Mucosa of gallbladder (tissue), 1 donor: Measurements from ENCODE around the gene PAQR9. TPM values are rescaled to one million over a fixed set of nuclear protein-coding genes. Genes with fewer than 3 reads are reported as not detected.

Experiments
- DNase-seq: peaks from one replicate; pipeline ENCODE4 v3.0.0-alpha.2; 2020; ENCODE audit warnings: low spot score
- total RNA-seq: library from RNA; stranded (reverse); gene quantifications from one replicate; pipeline ENCODE4 v1.2.1, GENCODE V29; 2021
- donor health status: DM: no; HTN: no; CAD: no.

The PAQR9 gene
- total RNA-seq, 1 donor from 2014 or later: 0.32 TPM

DNA sequence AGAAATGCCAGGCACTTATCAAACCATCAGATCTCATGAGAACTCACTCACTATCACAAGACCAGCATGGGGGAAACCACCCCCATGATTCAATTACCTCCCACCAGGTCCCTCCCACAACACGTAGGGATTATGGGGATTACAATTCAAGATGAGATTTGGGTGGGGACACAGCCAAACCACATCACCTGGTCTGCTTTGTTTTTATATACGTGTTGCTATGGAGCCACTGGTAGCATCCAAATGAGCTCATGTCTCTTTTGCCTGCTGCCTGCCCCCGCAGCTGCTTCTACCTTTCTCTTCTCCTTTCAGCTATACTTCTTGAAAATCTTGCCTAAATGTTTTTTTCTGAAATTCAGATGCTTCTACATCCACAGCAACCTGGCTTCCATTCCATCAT, 47.8 kb downstream of the PAQR9 start:
- DNase-seq: no peak

DNA sequence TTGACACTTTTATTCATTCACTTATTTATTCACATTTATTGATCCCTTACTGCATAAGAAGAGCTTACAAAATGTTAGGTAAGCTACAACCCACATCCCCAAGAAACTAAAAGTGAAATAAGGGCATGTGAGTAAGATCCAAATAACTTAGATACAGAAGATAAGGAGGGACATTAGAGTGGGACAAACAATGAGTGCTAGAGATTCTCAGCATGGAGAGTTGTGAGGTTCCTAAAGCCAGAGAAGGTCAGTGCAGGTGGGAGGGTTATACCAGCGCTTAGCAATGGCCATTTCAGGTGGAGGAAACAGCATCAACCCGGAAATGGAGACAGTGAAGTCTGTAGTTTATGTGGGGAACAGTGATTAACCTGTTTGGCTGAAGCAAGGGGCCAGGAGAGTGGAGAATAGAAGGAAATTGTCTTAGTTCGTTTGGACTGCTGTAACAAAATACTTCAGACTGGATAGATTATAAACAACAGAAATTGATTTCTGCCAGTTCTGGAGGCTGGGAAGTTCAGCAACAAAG, 49.1 kb downstream of the PAQR9 start:
- no peak for DNase-seq

DNA sequence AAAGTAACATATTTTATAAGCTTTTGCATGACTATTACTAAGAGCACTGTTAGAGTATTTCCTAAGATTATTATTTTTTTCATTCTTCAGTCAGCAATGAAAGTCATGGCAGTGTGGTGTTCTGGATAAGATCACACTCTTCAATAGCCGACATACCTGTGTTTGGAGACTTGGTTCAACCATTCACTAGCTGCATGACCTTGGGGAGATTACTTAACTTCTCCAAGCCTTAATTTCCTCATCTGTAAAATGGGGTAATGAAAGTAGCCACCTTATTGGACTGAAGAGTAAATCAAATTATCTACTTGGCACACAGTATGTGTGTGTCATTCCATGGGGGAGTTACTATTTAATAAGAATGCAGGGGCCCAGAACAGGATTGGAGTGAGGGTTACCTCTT, 50.0 kb downstream of the PAQR9 start:
- DNase-seq: no peak

DNA sequence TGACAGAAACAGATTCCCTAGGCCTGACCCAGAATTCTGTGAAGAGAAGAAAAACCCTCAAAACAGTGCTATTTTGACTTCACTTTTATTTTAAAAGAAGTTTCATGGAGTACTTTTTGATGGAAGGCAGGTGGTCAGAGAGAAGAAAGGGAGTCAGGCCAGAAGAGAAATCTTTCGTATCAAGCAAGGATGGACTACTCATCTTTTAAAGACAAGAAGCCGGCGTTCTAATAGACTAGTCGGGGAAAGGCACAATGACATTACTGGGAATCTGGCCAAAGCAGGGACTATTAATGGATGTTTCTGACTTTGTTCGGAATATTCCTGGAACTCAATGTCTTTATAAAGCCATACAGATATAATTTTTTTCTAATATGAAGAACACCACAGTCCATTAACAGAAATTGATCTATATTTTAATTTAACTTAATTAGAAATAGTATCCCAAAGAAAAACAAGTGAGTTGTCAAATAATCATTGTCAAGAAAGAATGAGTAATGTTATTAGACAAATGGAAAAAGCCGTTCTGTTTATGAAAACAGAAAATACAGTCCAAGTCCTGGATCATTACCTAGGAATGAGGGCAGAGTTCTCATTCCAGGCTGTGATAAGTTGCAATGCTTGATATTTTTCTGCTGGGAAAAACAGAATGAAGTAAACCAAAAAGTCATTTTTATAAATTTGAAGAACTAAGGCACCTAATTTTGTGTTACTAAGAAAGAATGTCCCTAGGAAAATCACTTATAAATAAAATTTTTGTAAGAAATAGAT, 50.9 kb downstream of the PAQR9 start:
- DNase-seq: no peak

Other genes with a start within 250 kb of the PAQR9 start
- 9.9 TPM for gene TRPC1, start 239.6 kb downstream of the PAQR9 start, total RNA-seq
- 2.8 TPM for gene PCOLCE2, start 74.6 kb downstream of the PAQR9 start, total RNA-seq
- gene U2SURP, start 37.9 kb upstream of the PAQR9 start, total RNA-seq: 58.7 TPM
- 5.8 TPM for gene CHST2, start 156.1 kb upstream of the PAQR9 start, total RNA-seq